SH-SY5Y (cell line): ENCODE measurements around the gene KRTCAP3.

Experiments used
- GATA2 ChIP-seq: IDR thresholded peaks from 2 replicates; pipeline ENCODE4 v1.6.1; 2011; ENCODE audit warnings: mild to moderate bottlenecking, low read depth, low read length
- GATA3 ChIP-seq: IDR thresholded peaks from 2 replicates; pipeline ENCODE4 v1.6.1; 2011; ENCODE audit warnings: low read depth, mild to moderate bottlenecking, low read length, moderate library complexity

KRTCAP3 gene

DNA sequence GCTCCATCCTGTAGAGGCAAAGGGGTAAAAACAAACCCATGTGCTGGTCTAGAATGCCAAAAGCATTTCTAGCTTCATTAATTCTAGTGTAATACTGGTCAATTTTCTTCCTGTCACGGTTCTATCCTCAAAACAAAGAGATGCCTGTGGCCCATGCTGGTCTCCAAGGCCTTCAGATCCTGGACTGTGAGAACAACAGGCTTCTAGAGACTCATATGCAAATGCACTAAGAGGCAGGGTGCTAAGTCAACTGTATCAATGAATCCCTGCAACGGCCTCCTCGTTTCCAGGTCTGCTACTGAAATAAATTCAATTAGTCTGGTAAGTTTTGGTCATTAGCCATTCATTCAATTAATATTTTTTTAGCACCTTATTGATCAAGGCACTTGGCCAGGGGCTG lies 43.3 kb downstream of the KRTCAP3 start:
- TF ChIP-seq GATA2 (no peak), GATA3 (no peak)

DNA sequence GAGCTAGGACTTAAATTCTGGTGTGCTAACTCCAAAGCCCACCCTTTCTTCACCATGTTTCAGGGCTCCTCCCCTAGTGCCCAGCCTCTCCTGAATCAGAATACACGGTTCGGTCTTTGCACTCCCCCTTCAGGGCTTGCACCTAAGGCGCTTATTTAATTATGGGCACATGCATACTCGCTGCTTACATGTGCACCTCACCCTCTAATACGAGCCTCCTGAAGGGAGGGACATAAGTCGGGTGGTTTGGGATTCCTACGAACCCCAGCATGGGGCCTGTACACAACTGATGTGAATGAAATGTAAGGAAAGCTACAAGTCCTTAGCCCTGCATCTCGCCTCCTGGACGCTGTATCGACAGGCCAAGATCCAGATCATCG lies 46.9 kb downstream of the KRTCAP3 start:
- no peak for TF ChIP-seq GATA2
- no peak for TF ChIP-seq GATA3

DNA sequence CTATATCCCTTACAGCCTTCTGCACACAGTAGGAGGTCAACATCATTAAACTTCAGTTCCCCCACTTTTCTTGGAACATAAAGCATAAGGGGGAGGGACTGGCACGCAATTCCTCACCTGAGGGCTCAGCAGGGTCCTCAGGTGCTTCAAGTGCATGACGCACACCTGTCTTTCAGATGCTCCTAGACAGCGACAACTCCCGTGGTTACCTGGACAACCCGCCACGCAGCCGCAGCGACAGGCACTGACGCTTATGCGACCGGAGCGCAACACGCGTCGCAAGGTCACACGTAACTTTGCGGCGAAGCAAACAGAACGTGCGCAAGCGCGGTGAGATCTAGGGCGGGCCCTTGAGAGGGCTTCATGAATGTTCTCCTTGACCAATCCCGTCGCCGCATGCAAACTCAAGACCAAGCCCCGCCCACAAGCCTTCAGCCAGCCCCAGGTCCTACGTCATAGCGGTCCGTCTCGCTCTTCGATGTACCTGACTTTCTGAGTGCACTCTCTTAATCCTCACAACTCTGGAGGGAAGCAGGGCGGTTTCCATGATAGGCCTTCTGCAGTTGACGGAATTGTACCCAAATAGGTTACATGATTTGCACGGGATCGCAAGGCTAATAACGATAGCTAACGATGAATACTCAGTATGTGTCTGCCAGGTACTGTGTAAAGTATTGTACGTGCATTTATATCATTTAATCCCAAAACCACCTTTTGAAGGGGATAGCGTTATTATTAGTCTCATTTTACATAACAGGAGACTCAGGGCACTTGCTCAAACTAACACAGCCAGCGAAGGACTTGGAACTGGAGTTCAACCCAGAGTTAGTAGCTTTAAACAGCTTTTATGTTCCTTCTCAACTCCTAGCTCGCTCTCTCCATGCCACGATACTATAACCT lies 47.6 kb downstream of the KRTCAP3 start, which contains the start of gene IFT172:
IFT172 (minus strand) TSS at position 246 of the 900 bp plus-strand sequence; CDS start at position 156, 90 bp downstream.
- TF ChIP-seq GATA3, result no peak
- no peak for TF ChIP-seq GATA2

DNA sequence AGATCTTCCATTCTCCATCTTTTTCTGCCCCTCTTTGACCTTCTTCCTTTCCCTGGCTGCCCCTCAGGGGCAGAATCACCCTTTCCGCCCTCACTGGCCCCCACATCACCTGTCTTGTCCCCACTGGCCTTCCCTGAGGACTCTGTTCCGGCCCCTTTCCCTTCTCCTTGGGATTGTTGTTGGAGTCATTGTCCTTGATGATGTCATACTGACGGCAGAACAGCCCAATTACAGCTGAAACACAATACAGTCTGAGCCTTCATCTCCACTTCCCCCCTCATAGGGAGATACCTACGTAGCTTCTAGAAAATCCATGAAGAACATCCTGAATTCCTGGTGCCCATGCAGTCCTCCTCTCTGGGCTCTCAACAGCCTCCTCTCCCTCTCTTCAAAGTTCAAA lies 50.4 kb downstream of the KRTCAP3 start:
- TF ChIP-seq GATA3, result no peak
- TF ChIP-seq GATA2, result no peak

DNA sequence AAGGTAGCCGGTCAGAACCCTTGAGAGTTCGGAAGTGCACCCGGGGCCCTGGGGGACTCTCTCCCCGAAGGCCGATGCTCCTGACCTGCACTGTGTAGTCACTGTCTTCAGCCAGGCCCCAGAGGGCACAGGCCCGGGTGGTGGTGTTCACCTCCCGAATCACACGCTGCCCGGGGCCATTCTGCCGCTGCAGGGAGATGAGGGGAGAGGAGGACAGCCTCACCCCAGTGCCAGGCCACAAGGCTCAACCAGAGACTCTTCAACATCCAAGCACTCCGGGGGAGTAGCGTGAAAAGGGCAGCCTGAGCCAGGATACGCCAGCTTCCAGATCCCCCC lies 51.7 kb downstream of the KRTCAP3 start:
- no peak for TF ChIP-seq GATA3
- TF ChIP-seq GATA2, result no peak
